Measurements from ENCODE around the gene ZCCHC10. TPM values are rescaled to one million over a fixed set of nuclear protein-coding genes. Genes with fewer than 3 reads are reported as not detected.
A peak's percentile ranks its signal among the peaks of the same experiment; 100 is the strongest.

ZCCHC10 gene
- total RNA-seq, 4 donors from 2014 or later: 7.0 to 29.7 (median 13.3) TPM

GRCh38 chr5:133065471-133065870 lies 39.1 kb upstream of the ZCCHC10 start:
- Histone ChIP-seq H3K27ac (peak overlapping the region; percentile 46 to 82 (median 70)), H3K27me3 (no peaks in the 10 kb centered on the region), H3K9me3 (no peaks in the 10 kb centered on the region), H3K36me3 (peaks cover 0 to 53% (median 0%) of the 10 kb centered on the region in 3 donors), H3K4me1 (peaks cover 9 to 62% (median 15%) of the 10 kb centered on the region in 3 donors), H3K4me3 (no peak overlapping the region)
- 44 to 60% methylated on average over 1 of the region's 1 CpG for WGBS, 2 donors
- no peak for DNase-seq
- TF ChIP-seq, protein P1, sequence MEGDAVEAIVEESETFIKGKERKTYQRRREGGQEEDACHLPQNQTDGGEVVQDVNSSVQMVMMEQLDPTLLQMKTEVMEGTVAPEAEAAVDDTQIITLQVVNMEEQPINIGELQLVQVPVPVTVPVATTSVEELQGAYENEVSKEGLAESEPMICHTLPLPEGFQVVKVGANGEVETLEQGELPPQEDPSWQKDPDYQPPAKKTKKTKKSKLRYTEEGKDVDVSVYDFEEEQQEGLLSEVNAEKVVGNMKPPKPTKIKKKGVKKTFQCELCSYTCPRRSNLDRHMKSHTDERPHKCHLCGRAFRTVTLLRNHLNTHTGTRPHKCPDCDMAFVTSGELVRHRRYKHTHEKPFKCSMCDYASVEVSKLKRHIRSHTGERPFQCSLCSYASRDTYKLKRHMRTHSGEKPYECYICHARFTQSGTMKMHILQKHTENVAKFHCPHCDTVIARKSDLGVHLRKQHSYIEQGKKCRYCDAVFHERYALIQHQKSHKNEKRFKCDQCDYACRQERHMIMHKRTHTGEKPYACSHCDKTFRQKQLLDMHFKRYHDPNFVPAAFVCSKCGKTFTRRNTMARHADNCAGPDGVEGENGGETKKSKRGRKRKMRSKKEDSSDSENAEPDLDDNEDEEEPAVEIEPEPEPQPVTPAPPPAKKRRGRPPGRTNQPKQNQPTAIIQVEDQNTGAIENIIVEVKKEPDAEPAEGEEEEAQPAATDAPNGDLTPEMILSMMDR (IDR thresholded peaks at IDR 0.05): no peak
- no peak for TF ChIP-seq POLR2A (IDR thresholded peaks at IDR 0.05)
- intact Hi-C loops (cut with DNase I): no loop called here

- 50 to 67% methylated on average over 10 of the region's 10 CpGs for WGBS, 2 donors
- peak overlapping the region in 3 of 4 donors; percentile 62 to 82 (median 77) for H3K27ac ChIP-seq
- TF ChIP-seq, protein P1 (IDR thresholded peaks at IDR 0.05): no peak
- no peak for TF ChIP-seq POLR2A (IDR thresholded peaks at IDR 0.05)
These were observed 37.6 kb upstream of the ZCCHC10 start for GRCh38 chr5:133063965-133064364.

GRCh38 chr5:133062276-133062675 lies 35.9 kb upstream of the ZCCHC10 start:
- DNase-seq: no peak
- H3K9me3 ChIP-seq: no peaks in the 10 kb centered on the region
- intact Hi-C loops (cut with DNase I): no loop called here
- TF ChIP-seq, protein P1 (IDR thresholded peaks at IDR 0.05): no peak
- no peak for TF ChIP-seq POLR2A (IDR thresholded peaks at IDR 0.05)
- 50 to 70% methylated on average over 1 of the region's 1 CpG for WGBS, 2 donors
- peak overlapping the region in 2 of 4 donors; percentile 21 to 77 for H3K27ac ChIP-seq
- no peak overlapping the region for H3K4me3 ChIP-seq
- H3K36me3 ChIP-seq: peaks cover 0 to 21% (median 0%) of the 10 kb centered on the region in 3 donors
- no peaks in the 10 kb centered on the region for H3K27me3 ChIP-seq
- H3K4me1 ChIP-seq: peaks cover 9 to 81% (median 21%) of the 10 kb centered on the region in 3 donors

More at GRCh38 chr5:133063965-133064364, 37.6 kb upstream of the ZCCHC10 start:
- H3K36me3 ChIP-seq: peaks cover 0 to 38% (median 0%) of the 10 kb centered on the region in 3 donors
- intact Hi-C loops (cut with DNase I): no loop called here
- no peak for DNase-seq
- H3K4me1 ChIP-seq: peaks cover 9 to 64% (median 15%) of the 10 kb centered on the region in 3 donors
- no peaks in the 10 kb centered on the region for H3K9me3 ChIP-seq
- H3K27me3 ChIP-seq: no peaks in the 10 kb centered on the region
- H3K4me3 ChIP-seq: no peak overlapping the region

DNA sequence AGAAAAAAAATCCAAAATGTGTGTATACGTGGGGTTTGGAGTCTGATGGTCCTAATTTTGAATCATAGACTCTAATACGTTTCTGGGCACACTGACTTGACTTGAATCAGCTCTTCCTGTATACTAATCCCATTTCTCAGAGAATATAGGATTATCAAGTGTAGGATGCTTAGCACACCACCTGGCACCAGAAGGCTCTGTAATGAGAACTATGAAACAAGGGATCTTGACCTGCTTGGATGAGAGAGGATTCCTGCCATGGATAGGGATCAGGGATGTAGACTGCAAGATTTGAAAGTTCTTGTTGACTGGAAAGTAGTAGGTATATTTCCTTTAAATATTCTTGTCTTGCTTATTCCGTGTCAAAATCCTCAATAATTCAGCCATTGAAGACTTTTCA lies 33.3 kb upstream of the ZCCHC10 start:
- no peak overlapping the region for H3K27ac ChIP-seq
- WGBS, 2 donors: 65 to 66% methylated on average over 3 of the region's 3 CpGs
- H3K27me3 ChIP-seq: no peaks in the 10 kb centered on the region
- DNase-seq: no peak
- H3K9me3 ChIP-seq: no peaks in the 10 kb centered on the region
- H3K4me1 ChIP-seq: peaks cover 9 to 76% (median 18%) of the 10 kb centered on the region in 3 donors
- H3K36me3 ChIP-seq: no peaks in the 10 kb centered on the region
- H3K4me3 ChIP-seq: no peak overlapping the region
- intact Hi-C loops (cut with DNase I): loop anchor here (10.0 kb wide), 1 partner anchor 95 kb away; the partner anchor contains the start of gene AFF4
- TF ChIP-seq POLR2A (IDR thresholded peaks at IDR 0.05): no peak
- TF ChIP-seq, protein P1 (IDR thresholded peaks at IDR 0.05): no peak

DNA sequence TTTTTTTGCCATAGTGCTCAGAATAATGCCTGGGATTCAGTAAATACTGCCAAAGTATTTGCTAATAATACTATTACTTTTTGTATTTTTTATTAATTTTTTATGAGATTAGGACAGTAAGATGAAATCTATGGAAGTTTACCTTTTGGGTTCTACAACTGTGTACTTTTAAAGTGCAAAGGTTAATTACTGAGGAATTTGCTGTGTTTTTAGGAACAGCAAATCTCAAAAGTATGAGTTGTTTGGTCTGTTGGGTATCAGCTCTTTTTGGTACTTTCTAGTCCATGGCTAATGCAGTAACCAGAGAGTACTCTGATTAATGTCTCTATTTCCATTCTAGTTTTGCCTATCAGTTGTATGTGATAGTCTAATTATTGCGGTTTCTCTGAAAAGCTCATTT lies 30.5 kb upstream of the ZCCHC10 start:
- Histone ChIP-seq H3K27me3 (no peaks in the 10 kb centered on the region), H3K4me1 (peaks cover 4 to 68% (median 23%) of the 10 kb centered on the region in 3 donors), H3K9me3 (no peaks in the 10 kb centered on the region), H3K4me3 (no peak overlapping the region), H3K36me3 (no peaks in the 10 kb centered on the region), H3K27ac (no peak overlapping the region)
- no peak for DNase-seq
- WGBS, 2 donors: 82 to 93% methylated on average over 1 of the region's 1 CpG
- intact Hi-C loops (cut with DNase I): loop anchor here (10.0 kb wide), 1 partner anchor 92 kb away; the partner anchor contains the start of gene AFF4
- TF ChIP-seq, protein P1 (IDR thresholded peaks at IDR 0.05): no peak
- no peak for TF ChIP-seq POLR2A (IDR thresholded peaks at IDR 0.05)
